ENCODE measurements around the gene ALDH3B2.
"Not testable (repeated sequence)": the region's sequence is repeated elsewhere in the genome, so short reads cannot be mapped to it uniquely, and the experiment has no call there.

ALDH3B2 gene

GRCh38 chr11:67682126-67683034 lies 8.0 kb upstream of the ALDH3B2 start:
- DNase-seq = not testable (repeated sequence)

GRCh38 chr11:67680696-67681470 lies 6.5 kb upstream of the ALDH3B2 start:
- DNase-seq = no peak

- no peak for DNase-seq
Observed at GRCh38 chr11:67675058-67675747, 780 bp upstream of the ALDH3B2 start.

- DNase-seq = no peak
Observed at GRCh38 chr11:67673902-67674301, 521 bp downstream of the ALDH3B2 start.

- DNase-seq = no peak
Observed at GRCh38 chr11:67673358-67673757, 1.1 kb downstream of the ALDH3B2 start.

- no peak for DNase-seq
Observed at GRCh38 chr11:67671211-67671520, 3.3 kb downstream of the ALDH3B2 start.

- no peak for DNase-seq
Observed at GRCh38 chr11:67670316-67671210, 3.9 kb downstream of the ALDH3B2 start.

GRCh38 chr11:67668192-67668551 lies 6.3 kb downstream of the ALDH3B2 start:
- DNase-seq = no peak

- no peak for DNase-seq
Observed at GRCh38 chr11:67667490-67668191, 6.8 kb downstream of the ALDH3B2 start.

GRCh38 chr11:67666676-67667489 lies 7.5 kb downstream of the ALDH3B2 start:
- no peak for DNase-seq

GRCh38 chr11:67666303-67666645 lies 8.1 kb downstream of the ALDH3B2 start:
- no peak for DNase-seq

GRCh38 chr11:67665541-67666302 lies 8.7 kb downstream of the ALDH3B2 start:
- DNase-seq = no peak

- DNase-seq = no peak
Observed at GRCh38 chr11:67664696-67665540, 9.5 kb downstream of the ALDH3B2 start.

- DNase-seq = no peak
Observed at GRCh38 chr11:67664213-67664585, 10.2 kb downstream of the ALDH3B2 start.

GRCh38 chr11:67663532-67664212 lies 10.8 kb downstream of the ALDH3B2 start:
- DNase-seq = no peak

GRCh38 chr11:67662835-67663531 lies 11.4 kb downstream of the ALDH3B2 start:
- DNase-seq = no peak

- DNase-seq = no peak
Observed at GRCh38 chr11:67662142-67662834, 12.1 kb downstream of the ALDH3B2 start.

Measured in inflammatory macrophage treated with lipopolysaccharide for 4 hours (primary cell).